ENCODE measurements around the gene BCL7C. TPM values are rescaled to one million over a fixed set of nuclear protein-coding genes. Genes with fewer than 3 reads are reported as not detected.

Gene BCL7C
- total and polyA plus RNA-seq, 2 of the 13 experiments (the other 11 are each of a cell fraction or from before 2014, with no cell fraction given) = 17.7 to 33.8 TPM

- TF ChIP-seq, protein P1, sequence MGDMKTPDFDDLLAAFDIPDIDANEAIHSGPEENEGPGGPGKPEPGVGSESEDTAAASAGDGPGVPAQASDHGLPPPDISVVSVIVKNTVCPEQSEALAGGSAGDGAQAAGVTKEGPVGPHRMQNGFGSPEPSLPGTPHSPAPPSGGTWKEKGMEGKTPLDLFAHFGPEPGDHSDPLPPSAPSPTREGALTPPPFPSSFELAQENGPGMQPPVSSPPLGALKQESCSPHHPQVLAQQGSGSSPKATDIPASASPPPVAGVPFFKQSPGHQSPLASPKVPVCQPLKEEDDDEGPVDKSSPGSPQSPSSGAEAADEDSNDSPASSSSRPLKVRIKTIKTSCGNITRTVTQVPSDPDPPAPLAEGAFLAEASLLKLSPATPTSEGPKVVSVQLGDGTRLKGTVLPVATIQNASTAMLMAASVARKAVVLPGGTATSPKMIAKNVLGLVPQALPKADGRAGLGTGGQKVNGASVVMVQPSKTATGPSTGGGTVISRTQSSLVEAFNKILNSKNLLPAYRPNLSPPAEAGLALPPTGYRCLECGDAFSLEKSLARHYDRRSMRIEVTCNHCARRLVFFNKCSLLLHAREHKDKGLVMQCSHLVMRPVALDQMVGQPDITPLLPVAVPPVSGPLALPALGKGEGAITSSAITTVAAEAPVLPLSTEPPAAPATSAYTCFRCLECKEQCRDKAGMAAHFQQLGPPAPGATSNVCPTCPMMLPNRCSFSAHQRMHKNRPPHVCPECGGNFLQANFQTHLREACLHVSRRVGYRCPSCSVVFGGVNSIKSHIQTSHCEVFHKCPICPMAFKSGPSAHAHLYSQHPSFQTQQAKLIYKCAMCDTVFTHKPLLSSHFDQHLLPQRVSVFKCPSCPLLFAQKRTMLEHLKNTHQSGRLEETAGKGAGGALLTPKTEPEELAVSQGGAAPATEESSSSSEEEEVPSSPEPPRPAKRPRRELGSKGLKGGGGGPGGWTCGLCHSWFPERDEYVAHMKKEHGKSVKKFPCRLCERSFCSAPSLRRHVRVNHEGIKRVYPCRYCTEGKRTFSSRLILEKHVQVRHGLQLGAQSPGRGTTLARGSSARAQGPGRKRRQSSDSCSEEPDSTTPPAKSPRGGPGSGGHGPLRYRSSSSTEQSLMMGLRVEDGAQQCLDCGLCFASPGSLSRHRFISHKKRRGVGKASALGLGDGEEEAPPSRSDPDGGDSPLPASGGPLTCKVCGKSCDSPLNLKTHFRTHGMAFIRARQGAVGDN (CRISPR knock-in tag; IDR thresholded peaks at IDR 0.05) = peak; percentile 96
- TF ChIP-seq ZNF460 (CRISPR knock-in tag; IDR thresholded peaks at IDR 0.05; ENCODE audit: borderline replicate concordance) = peak; percentile 28; the same call in 1 of the 2 replicates
- 0 out of 2 replicates have a peak, but pooled peaks have one; percentile 75 for TF ChIP-seq CERS6 (CRISPR knock-in tag; IDR thresholded peaks at IDR 0.05)
- TF ChIP-seq ASH2L (IDR thresholded peaks at IDR 0.05; ENCODE audit: insufficient read length, low read depth, low read length) = peak; percentile 95
- TF ChIP-seq, protein P2, sequence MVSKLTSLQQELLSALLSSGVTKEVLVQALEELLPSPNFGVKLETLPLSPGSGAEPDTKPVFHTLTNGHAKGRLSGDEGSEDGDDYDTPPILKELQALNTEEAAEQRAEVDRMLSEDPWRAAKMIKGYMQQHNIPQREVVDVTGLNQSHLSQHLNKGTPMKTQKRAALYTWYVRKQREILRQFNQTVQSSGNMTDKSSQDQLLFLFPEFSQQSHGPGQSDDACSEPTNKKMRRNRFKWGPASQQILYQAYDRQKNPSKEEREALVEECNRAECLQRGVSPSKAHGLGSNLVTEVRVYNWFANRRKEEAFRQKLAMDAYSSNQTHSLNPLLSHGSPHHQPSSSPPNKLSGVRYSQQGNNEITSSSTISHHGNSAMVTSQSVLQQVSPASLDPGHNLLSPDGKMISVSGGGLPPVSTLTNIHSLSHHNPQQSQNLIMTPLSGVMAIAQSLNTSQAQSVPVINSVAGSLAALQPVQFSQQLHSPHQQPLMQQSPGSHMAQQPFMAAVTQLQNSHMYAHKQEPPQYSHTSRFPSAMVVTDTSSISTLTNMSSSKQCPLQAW (CRISPR knock-in tag; IDR thresholded peaks at IDR 0.05) = peak; percentile 83
- TF ChIP-seq, protein P3, sequence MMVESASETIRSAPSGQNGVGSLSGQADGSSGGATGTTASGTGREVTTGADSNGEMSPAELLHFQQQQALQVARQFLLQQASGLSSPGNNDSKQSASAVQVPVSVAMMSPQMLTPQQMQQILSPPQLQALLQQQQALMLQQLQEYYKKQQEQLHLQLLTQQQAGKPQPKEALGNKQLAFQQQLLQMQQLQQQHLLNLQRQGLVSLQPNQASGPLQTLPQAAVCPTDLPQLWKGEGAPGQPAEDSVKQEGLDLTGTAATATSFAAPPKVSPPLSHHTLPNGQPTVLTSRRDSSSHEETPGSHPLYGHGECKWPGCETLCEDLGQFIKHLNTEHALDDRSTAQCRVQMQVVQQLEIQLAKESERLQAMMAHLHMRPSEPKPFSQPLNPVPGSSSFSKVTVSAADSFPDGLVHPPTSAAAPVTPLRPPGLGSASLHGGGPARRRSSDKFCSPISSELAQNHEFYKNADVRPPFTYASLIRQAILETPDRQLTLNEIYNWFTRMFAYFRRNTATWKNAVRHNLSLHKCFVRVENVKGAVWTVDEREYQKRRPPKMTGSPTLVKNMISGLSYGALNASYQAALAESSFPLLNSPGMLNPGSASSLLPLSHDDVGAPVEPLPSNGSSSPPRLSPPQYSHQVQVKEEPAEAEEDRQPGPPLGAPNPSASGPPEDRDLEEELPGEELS (CRISPR knock-in tag; IDR thresholded peaks at IDR 0.05) = peak; percentile 82
- TF ChIP-seq KDM2A (CRISPR knock-in tag; IDR thresholded peaks at IDR 0.05; ENCODE audit: borderline replicate concordance, low read depth) = peak; percentile 99
- TF ChIP-seq PHF21A (CRISPR knock-in tag; IDR thresholded peaks at IDR 0.05) = peak; percentile 89
- TF ChIP-seq NFIC (IDR thresholded peaks at IDR 0.05; ENCODE audit: low read length) = no peak
- TF ChIP-seq EHMT2 (IDR thresholded peaks at IDR 0.05; ENCODE audit: borderline replicate concordance, low read depth, low read length) = no peak
- TF ChIP-seq ZNF414 (CRISPR knock-in tag; IDR thresholded peaks at IDR 0.05) = peak; percentile 98
- peak; percentile 80; the same call in 1 of the 2 replicates for TF ChIP-seq CHCHD3 (CRISPR knock-in tag; IDR thresholded peaks at IDR 0.05)
- peak; percentile 89 for TF ChIP-seq E2F1 (CRISPR knock-in tag; IDR thresholded peaks at IDR 0.05)
- TF ChIP-seq ZNF552 (CRISPR knock-in tag; IDR thresholded peaks at IDR 0.05; ENCODE audit: borderline replicate concordance) = peak; percentile 91; the same call in 1 of the 2 replicates
Measured at GRCh38 chr16:30874821-30875717, 18.8 kb downstream of the BCL7C start (continued).

Data from HepG2 (cell line).